Measurements from ENCODE around the gene CNTNAP1. TPM values are rescaled to one million over a fixed set of nuclear protein-coding genes. Genes with fewer than 3 reads are reported as not detected.

Gene CNTNAP1
- total and polyA plus RNA-seq, 10 of the 15 experiments (the other 5 are each of a cell fraction or from before 2014, with no cell fraction given): 0.95 to 29.9 (median 10.4) TPM

- TF ChIP-seq CUX1 (IDR thresholded peaks at IDR 0.05; ENCODE audit: insufficient replicate concordance, low read depth, low read length) (no peak), TCF7 (IDR thresholded peaks at IDR 0.05; ENCODE audit: borderline replicate concordance) (no peak), E2F8 (IDR thresholded peaks at IDR 0.05; ENCODE audit: low read depth, partially characterized antibody) (no peak), POLR2AphosphoS5 (IDR thresholded peaks at IDR 0.05; ENCODE audit: low read length) (no peak), LARP7 (IDR thresholded peaks at IDR 0.05) (no peak; the same call in 1 of the 2 replicates), JUND (IDR thresholded peaks at IDR 0.05; ENCODE audit: low read depth, low read length) (no peak), CBFB (IDR thresholded peaks at IDR 0.05; ENCODE audit: low read depth) (0 out of 2 replicates have a peak, but pooled peaks have one; percentile 32), ZBTB4 (CRISPR knock-in tag; IDR thresholded peaks at IDR 0.05) (no peak), TBL1XR1 (IDR thresholded peaks at IDR 0.05; ENCODE audit: low read depth, low read length) (peak; percentile 45; the same call in 1 of the 2 replicates), IRF3 (IDR thresholded peaks at IDR 0.05) (no peak), ZNF384 (IDR thresholded peaks at IDR 0.05; ENCODE audit: borderline replicate concordance, low read depth, low read length) (no peak), CREB1 (IDR thresholded peaks at IDR 0.05; ENCODE audit: low read depth) (no peak), ZNF274 (IDR thresholded peaks at IDR 0.05; ENCODE audit: insufficient read depth, insufficient read length) (no peak), SIN3A (IDR thresholded peaks at IDR 0.05; ENCODE audit: low read depth, low read length) (no peak), BMI1 (IDR thresholded peaks at IDR 0.05; ENCODE audit: borderline replicate concordance) (no peak)
These were observed 8.2 kb upstream of the CNTNAP1 start (continued) for GRCh38 chr17:42673885-42674754.

Measured in GM12878 (cell line).